ENCODE measurements around the gene LOXHD1.

DNA sequence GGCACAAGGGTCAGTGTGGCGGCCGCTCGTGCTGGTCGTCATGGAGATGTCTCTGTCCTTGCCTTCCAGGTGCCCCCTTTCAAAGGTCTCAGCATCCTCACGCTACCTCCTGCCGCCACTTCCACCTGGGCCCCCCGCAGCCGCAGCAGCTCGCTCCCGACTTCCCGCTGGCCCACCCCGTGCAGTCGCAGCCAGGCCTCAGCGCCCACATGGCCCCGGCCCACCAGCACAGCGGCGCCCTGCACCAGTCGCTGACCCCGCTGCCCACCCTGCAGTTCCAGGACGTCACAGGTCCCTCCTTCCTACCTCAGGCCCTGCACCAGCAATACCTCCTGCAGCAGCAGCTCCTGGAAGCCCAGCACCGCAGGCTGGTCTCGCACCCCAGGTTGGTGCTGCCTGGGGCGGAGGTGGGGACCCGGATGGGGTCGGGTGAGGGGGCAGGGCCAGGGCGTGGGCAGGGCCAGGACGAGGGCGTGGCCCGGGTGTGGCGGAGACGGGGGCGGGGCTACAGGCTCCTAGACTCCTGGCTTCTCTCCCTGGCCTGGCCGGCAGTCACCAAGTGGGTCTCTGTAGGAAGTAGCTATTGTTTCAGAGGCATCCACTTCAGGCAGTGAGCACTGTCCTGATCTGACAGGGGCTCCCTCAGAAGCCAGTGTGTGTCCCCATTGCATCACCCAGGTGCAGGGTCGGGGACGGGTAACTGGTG, 223.7 kb downstream of the LOXHD1 start:
- TF ChIP-seq, protein P1, sequence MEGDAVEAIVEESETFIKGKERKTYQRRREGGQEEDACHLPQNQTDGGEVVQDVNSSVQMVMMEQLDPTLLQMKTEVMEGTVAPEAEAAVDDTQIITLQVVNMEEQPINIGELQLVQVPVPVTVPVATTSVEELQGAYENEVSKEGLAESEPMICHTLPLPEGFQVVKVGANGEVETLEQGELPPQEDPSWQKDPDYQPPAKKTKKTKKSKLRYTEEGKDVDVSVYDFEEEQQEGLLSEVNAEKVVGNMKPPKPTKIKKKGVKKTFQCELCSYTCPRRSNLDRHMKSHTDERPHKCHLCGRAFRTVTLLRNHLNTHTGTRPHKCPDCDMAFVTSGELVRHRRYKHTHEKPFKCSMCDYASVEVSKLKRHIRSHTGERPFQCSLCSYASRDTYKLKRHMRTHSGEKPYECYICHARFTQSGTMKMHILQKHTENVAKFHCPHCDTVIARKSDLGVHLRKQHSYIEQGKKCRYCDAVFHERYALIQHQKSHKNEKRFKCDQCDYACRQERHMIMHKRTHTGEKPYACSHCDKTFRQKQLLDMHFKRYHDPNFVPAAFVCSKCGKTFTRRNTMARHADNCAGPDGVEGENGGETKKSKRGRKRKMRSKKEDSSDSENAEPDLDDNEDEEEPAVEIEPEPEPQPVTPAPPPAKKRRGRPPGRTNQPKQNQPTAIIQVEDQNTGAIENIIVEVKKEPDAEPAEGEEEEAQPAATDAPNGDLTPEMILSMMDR (IDR thresholded peaks at IDR 0.05) = no peak
- TF ChIP-seq ZFX (IDR thresholded peaks at IDR 0.05; ENCODE audit: borderline replicate concordance) = no peak
